GM18498 (cell line): ENCODE data around the gene PLD6.
"Not testable (repeated sequence)": the region's sequence is repeated elsewhere in the genome, so short reads cannot be mapped to it uniquely, and the experiment has no call there.

Source experiments
- ATAC-seq: cut with Tn5 transposase; IDR thresholded peaks from one replicate; pipeline ENCODE4 v1.9.1; 2021; ENCODE audit warnings: mild to moderate bottlenecking, moderate library complexity; ENCODE audit not compliant: unreplicated experiment

Gene PLD6

GRCh38 chr17:17177176-17177575 is 29.0 kb downstream of the PLD6 start:
- ATAC-seq, result no peak

GRCh38 chr17:17176341-17176740 is 29.8 kb downstream of the PLD6 start:
- ATAC-seq, result no peak

- ATAC-seq, result no peak
These were observed 30.2 kb downstream of the PLD6 start for GRCh38 chr17:17175917-17176316.

- no peak for ATAC-seq
These were observed 30.8 kb downstream of the PLD6 start for GRCh38 chr17:17175340-17175739.

- no peak for ATAC-seq
These were observed 32.2 kb downstream of the PLD6 start for GRCh38 chr17:17173921-17174320.

- no peak for ATAC-seq
These were observed 33.1 kb downstream of the PLD6 start for GRCh38 chr17:17172990-17173389.

GRCh38 chr17:17172001-17172939 is 33.9 kb downstream of the PLD6 start:
- no peak for ATAC-seq

GRCh38 chr17:17171186-17171585 is 34.9 kb downstream of the PLD6 start:
- ATAC-seq, result no peak

- ATAC-seq, result no peak
These were observed 35.7 kb downstream of the PLD6 start for GRCh38 chr17:17170346-17170985.

GRCh38 chr17:17169396-17169795 is 36.7 kb downstream of the PLD6 start:
- ATAC-seq, result no peak

- no peak for ATAC-seq
These were observed 37.7 kb downstream of the PLD6 start for GRCh38 chr17:17168401-17168800.

GRCh38 chr17:17167986-17168385 is 38.1 kb downstream of the PLD6 start:
- no peak for ATAC-seq

GRCh38 chr17:17167356-17167755 is 38.8 kb downstream of the PLD6 start:
- no peak for ATAC-seq

- no peak for ATAC-seq
These were observed 39.7 kb downstream of the PLD6 start for GRCh38 chr17:17166446-17166845.

GRCh38 chr17:17165666-17166308 is 40.3 kb downstream of the PLD6 start:
- no peak for ATAC-seq

- no peak for ATAC-seq
These were observed 41.5 kb downstream of the PLD6 start for GRCh38 chr17:17164676-17165075.

- no peak for ATAC-seq
These were observed 42.0 kb downstream of the PLD6 start for GRCh38 chr17:17164156-17164555.

- no peak for ATAC-seq
These were observed 44.4 kb downstream of the PLD6 start for GRCh38 chr17:17161759-17162158.

- no peak for ATAC-seq
These were observed 45.0 kb downstream of the PLD6 start for GRCh38 chr17:17161121-17161520.

- ATAC-seq, result no peak
These were observed 46.6 kb downstream of the PLD6 start for GRCh38 chr17:17159571-17159970.

GRCh38 chr17:17158506-17158905 is 47.6 kb downstream of the PLD6 start:
- ATAC-seq, result not testable (repeated sequence)

GRCh38 chr17:17157041-17157440 is 49.1 kb downstream of the PLD6 start:
- no peak for ATAC-seq
